ENCODE data around the gene APH1A. TPM values are rescaled to one million over a fixed set of nuclear protein-coding genes. Genes with fewer than 3 reads are reported as not detected.

Gene APH1A
- total RNA-seq, 1 experiment from 2014 or later: 109 TPM

DNA sequence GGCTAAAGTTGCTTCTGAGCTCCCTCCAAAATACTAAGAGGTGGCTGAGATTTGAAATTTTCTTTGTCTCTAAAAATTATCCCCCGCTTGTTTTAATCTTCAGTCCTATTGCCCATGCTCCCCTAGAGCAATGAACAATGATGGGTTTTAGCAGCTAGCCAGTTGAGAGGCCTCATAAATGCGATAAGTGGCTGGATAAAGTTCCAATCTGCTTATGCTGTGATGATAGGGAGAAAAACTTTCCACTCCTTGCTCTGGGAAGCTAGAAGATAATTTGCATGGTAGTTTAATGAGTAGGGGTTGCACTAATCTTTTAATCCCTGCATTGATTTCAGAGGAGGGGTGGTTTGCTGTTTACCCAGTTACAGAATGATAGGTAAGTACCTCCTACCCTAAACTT lies 42.9 kb upstream of the APH1A start:
- H3K27ac ChIP-seq (ENCODE audit: low read depth, low read length): no peak overlapping the region
- intact Hi-C loops (cut with micrococcal nuclease): no loop called here
- H2AFZ ChIP-seq (ENCODE audit: low read depth, low read length, poor library complexity, severe bottlenecking): no peak overlapping the region
- no peaks in the 10 kb centered on the region for H4K20me1 ChIP-seq (ENCODE audit: insufficient read depth)
- H3K4me3 ChIP-seq (replicated peaks in 1 of 2; ENCODE audit: low read depth in 1 of 2, low read length in 2 of 2): no peak overlapping the region
- TF ChIP-seq ZNF274 (IDR thresholded peaks at IDR 0.05; ENCODE audit: low read depth, low read length) (no peak), EZH2phosphoT487 (IDR thresholded peaks at IDR 0.05; ENCODE audit: borderline replicate concordance) (no peak), EGR1 (IDR thresholded peaks at IDR 0.05; ENCODE audit: low read depth) (no peak), SRF (IDR thresholded peaks at IDR 0.05; ENCODE audit: low read depth) (no peak), FOSL1 (IDR thresholded peaks at IDR 0.05; ENCODE audit: low read depth) (no peak), RAD21 (IDR thresholded peaks at IDR 0.05; ENCODE audit: low read depth) (no peak), POLR2AphosphoS5 (IDR thresholded peaks at IDR 0.05; ENCODE audit: low read depth, low read length) (no peak), ZFX (IDR thresholded peaks at IDR 0.05) (no peak), SIN3A (IDR thresholded peaks at IDR 0.05; ENCODE audit: low read depth) (no peak), JUND (IDR thresholded peaks at IDR 0.05) (no peak), ELF1 (IDR thresholded peaks at IDR 0.05; ENCODE audit: borderline replicate concordance, low read depth) (no peak), CBX3 (IDR thresholded peaks at IDR 0.05; ENCODE audit: low read depth) (no peak)
- TF ChIP-seq, protein P1, sequence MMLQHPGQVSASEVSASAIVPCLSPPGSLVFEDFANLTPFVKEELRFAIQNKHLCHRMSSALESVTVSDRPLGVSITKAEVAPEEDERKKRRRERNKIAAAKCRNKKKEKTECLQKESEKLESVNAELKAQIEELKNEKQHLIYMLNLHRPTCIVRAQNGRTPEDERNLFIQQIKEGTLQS (IDR thresholded peaks at IDR 0.05): no peak
- TF ChIP-seq, protein P2, sequence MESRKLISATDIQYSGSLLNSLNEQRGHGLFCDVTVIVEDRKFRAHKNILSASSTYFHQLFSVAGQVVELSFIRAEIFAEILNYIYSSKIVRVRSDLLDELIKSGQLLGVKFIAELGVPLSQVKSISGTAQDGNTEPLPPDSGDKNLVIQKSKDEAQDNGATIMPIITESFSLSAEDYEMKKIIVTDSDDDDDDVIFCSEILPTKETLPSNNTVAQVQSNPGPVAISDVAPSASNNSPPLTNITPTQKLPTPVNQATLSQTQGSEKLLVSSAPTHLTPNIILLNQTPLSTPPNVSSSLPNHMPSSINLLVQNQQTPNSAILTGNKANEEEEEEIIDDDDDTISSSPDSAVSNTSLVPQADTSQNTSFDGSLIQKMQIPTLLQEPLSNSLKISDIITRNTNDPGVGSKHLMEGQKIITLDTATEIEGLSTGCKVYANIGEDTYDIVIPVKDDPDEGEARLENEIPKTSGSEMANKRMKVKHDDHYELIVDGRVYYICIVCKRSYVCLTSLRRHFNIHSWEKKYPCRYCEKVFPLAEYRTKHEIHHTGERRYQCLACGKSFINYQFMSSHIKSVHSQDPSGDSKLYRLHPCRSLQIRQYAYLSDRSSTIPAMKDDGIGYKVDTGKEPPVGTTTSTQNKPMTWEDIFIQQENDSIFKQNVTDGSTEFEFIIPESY (IDR thresholded peaks at IDR 0.05; ENCODE audit: extremely low read depth, insufficient replicate concordance, low read length): no peak
- TF ChIP-seq, protein P3, sequence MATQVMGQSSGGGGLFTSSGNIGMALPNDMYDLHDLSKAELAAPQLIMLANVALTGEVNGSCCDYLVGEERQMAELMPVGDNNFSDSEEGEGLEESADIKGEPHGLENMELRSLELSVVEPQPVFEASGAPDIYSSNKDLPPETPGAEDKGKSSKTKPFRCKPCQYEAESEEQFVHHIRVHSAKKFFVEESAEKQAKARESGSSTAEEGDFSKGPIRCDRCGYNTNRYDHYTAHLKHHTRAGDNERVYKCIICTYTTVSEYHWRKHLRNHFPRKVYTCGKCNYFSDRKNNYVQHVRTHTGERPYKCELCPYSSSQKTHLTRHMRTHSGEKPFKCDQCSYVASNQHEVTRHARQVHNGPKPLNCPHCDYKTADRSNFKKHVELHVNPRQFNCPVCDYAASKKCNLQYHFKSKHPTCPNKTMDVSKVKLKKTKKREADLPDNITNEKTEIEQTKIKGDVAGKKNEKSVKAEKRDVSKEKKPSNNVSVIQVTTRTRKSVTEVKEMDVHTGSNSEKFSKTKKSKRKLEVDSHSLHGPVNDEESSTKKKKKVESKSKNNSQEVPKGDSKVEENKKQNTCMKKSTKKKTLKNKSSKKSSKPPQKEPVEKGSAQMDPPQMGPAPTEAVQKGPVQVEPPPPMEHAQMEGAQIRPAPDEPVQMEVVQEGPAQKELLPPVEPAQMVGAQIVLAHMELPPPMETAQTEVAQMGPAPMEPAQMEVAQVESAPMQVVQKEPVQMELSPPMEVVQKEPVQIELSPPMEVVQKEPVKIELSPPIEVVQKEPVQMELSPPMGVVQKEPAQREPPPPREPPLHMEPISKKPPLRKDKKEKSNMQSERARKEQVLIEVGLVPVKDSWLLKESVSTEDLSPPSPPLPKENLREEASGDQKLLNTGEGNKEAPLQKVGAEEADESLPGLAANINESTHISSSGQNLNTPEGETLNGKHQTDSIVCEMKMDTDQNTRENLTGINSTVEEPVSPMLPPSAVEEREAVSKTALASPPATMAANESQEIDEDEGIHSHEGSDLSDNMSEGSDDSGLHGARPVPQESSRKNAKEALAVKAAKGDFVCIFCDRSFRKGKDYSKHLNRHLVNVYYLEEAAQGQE (IDR thresholded peaks at IDR 0.05; ENCODE audit: low read depth): no peak
- TF ChIP-seq, protein P4, sequence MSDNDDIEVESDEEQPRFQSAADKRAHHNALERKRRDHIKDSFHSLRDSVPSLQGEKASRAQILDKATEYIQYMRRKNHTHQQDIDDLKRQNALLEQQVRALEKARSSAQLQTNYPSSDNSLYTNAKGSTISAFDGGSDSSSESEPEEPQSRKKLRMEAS (IDR thresholded peaks at IDR 0.05): no peak
- TF ChIP-seq, protein P5, sequence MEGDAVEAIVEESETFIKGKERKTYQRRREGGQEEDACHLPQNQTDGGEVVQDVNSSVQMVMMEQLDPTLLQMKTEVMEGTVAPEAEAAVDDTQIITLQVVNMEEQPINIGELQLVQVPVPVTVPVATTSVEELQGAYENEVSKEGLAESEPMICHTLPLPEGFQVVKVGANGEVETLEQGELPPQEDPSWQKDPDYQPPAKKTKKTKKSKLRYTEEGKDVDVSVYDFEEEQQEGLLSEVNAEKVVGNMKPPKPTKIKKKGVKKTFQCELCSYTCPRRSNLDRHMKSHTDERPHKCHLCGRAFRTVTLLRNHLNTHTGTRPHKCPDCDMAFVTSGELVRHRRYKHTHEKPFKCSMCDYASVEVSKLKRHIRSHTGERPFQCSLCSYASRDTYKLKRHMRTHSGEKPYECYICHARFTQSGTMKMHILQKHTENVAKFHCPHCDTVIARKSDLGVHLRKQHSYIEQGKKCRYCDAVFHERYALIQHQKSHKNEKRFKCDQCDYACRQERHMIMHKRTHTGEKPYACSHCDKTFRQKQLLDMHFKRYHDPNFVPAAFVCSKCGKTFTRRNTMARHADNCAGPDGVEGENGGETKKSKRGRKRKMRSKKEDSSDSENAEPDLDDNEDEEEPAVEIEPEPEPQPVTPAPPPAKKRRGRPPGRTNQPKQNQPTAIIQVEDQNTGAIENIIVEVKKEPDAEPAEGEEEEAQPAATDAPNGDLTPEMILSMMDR (IDR thresholded peaks at IDR 0.05 in 2 of 3, conservative IDR thresholded peaks at IDR 0.05 in 1 of 3; ENCODE audit: borderline replicate concordance in 1 of 3, insufficient read depth in 1 of 3, low read depth in 2 of 3, low read length in 2 of 3): no peak
- no peaks in the 10 kb centered on the region for H3K79me2 ChIP-seq (ENCODE audit: insufficient read depth, low read length)
- no peaks in the 10 kb centered on the region for H3K9me2 ChIP-seq (ENCODE audit: insufficient read depth)
- no TSS peak for BruUV-seq (replicated peaks)
- peaks cover 5 to 10% of the 10 kb centered on the region in 2 experiments; a peak in 3 of 4 replicates for H3K36me3 ChIP-seq (ENCODE audit: control insufficient read depth in 1 of 2, insufficient read depth in 2 of 2, low read length in 2 of 2)
- no peak for ATAC-seq
- ChIA-PET RAD21 (ENCODE audit: low non-redundant PET in 1 of 2, low total read pairs in 2 of 2, uncharacterized antibody in 2 of 2, unreplicated experiment in 2 of 2) (no interaction called here), CTCF (no interaction called here), POLR2A (no interaction called here)
- H3K4me2 ChIP-seq (ENCODE audit: low read length): no peak overlapping the region
- no peak for DNase-seq (ENCODE audit: low read depth, low spot score)
- no peaks in the 10 kb centered on the region for H3K4me1 ChIP-seq (ENCODE audit: control insufficient read depth in 1 of 2, insufficient read depth in 2 of 2, low read length in 2 of 2)
- H3K27me3 ChIP-seq (ENCODE audit: insufficient read depth, low read length): no peaks in the 10 kb centered on the region
- H3K9me3 ChIP-seq (ENCODE audit: control insufficient read depth in 1 of 2, insufficient read depth in 1 of 2, low read depth in 1 of 2, low read length in 2 of 2): no peaks in the 10 kb centered on the region
- H3K9ac ChIP-seq (ENCODE audit: low read length): no peak overlapping the region
